Measurements from ENCODE around the gene DKKL1.

DKKL1 gene

DNA sequence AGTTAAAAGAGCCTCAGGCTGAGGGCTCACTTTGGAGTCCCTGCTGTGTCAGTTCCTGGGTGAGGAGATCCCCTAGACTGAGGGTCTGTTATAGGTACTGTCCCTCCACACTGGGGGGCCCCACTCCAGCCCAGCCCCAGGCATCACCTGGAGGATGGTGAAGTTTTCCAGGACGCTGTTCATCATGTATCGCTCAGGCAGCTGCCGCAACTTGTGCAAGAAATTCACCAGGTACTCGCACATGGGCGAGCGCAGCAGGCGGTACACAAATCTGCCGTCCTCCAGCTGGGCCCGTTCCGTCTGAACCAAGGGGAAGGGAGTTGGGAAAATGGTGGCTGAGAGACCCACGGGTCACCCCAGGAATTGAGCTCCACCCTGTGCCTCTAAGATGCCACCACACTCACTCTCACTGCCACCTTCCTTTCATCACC lies 21.4 kb upstream of the DKKL1 start:
- no peak overlapping the region for H3K4me3 ChIP-seq (ENCODE audit: control insufficient read depth, low read depth, low read length)
- no peak for DNase-seq (ENCODE audit: low read depth)
- TF ChIP-seq, protein P1, sequence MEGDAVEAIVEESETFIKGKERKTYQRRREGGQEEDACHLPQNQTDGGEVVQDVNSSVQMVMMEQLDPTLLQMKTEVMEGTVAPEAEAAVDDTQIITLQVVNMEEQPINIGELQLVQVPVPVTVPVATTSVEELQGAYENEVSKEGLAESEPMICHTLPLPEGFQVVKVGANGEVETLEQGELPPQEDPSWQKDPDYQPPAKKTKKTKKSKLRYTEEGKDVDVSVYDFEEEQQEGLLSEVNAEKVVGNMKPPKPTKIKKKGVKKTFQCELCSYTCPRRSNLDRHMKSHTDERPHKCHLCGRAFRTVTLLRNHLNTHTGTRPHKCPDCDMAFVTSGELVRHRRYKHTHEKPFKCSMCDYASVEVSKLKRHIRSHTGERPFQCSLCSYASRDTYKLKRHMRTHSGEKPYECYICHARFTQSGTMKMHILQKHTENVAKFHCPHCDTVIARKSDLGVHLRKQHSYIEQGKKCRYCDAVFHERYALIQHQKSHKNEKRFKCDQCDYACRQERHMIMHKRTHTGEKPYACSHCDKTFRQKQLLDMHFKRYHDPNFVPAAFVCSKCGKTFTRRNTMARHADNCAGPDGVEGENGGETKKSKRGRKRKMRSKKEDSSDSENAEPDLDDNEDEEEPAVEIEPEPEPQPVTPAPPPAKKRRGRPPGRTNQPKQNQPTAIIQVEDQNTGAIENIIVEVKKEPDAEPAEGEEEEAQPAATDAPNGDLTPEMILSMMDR (IDR thresholded peaks at IDR 0.05; ENCODE audit: control insufficient read depth, insufficient read depth, low read depth, low read length, missing control alignments), result no peak

DNA sequence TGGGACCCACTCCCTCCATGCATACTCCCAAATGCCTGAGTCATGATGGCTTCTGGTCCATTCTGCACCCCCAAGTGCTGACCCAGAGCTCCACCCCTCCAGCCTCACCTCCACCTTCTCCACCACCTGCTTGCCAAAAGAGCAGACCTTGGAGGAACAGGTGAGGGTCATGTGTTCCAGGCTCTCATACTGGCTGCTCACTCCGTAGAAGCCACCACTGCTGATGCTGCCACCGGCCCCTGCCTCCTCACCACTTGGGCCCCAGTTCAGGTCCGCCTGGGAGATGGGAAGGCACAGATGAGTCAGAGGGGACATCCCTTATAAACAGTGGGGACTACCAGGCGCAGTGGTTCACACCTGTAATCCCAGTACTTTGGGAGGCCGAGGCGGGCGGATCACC lies 20.6 kb upstream of the DKKL1 start:
- TF ChIP-seq, protein P1 (IDR thresholded peaks at IDR 0.05; ENCODE audit: control insufficient read depth, insufficient read depth, low read depth, low read length, missing control alignments), result no peak
- no peak for DNase-seq (ENCODE audit: low read depth)
- no peak overlapping the region for H3K4me3 ChIP-seq (ENCODE audit: control insufficient read depth, low read depth, low read length)

DNA sequence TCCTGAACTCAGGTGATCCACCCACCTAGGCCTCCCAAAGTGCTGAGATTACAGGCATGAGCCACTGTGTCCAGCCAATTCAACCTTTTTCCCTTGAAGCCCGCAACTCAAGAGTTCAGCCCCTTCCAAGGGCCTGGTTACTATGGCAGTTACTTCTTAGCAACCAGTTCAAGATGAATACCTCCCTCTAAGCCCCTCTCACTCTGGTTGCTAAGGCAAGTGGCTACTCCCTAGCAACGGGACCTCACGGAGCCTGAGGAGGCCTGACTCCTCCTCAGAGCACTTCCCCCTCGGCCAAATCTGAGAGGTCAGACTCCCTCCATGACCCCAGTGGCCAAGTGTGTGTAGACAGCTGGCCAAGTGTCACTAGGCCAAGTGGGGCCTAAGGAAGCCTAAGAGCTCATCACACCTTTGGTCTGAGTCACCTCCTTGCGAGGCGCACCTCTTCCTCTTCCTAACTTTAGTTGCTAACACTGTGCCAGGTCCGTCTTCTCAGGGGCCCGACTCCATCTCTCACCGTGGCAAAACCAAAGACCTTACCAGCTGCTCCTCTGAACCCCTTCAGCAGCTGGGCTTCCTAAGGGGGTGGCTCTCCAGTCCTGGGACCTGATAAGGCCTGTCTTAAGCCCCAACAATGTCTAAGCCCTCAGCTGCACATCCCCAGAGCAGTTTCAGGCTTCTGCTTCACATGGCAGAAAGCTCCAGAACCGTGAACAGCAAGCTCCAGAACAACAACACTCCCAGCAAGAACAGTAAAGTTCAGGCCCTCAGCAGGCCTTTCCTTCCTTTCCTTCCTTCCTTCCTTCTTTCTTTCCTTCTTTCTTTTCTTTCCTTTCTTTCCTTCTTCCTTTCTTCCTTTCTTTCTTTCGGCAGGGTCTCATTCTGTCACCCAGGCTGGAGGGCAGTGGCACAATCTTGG lies 18.9 kb upstream of the DKKL1 start:
- TF ChIP-seq, protein P1 (IDR thresholded peaks at IDR 0.05; ENCODE audit: control insufficient read depth, insufficient read depth, low read depth, low read length, missing control alignments), result no peak
- no peak overlapping the region for H3K4me3 ChIP-seq (ENCODE audit: control insufficient read depth, low read depth, low read length)
- DNase-seq (ENCODE audit: low read depth), result no peak

DNA sequence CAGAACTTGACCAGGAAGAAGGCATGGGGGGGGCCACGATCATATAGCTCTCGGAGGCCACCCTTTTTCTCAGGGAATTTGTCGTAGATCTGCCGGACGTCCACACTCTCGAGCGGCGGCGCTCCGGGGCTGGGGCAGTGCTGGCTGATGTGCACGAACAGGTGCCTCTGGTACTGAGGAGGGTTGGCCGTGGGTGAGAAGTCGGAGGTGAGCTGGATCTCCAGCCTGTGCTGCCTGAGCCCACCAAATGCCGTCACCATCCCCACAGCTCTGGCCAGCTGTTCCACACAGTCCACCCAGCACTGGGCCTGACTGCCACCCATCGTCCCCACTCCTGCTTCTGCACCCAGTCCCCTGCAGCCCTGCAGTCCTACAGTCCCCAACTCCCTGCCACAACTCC lies 16.5 kb upstream of the DKKL1 start:
- DNase-seq (ENCODE audit: low read depth), result no peak
- H3K4me3 ChIP-seq (ENCODE audit: control insufficient read depth, low read depth, low read length), result no peak overlapping the region
- TF ChIP-seq, protein P1 (IDR thresholded peaks at IDR 0.05; ENCODE audit: control insufficient read depth, insufficient read depth, low read depth, low read length, missing control alignments), result no peak

DNA sequence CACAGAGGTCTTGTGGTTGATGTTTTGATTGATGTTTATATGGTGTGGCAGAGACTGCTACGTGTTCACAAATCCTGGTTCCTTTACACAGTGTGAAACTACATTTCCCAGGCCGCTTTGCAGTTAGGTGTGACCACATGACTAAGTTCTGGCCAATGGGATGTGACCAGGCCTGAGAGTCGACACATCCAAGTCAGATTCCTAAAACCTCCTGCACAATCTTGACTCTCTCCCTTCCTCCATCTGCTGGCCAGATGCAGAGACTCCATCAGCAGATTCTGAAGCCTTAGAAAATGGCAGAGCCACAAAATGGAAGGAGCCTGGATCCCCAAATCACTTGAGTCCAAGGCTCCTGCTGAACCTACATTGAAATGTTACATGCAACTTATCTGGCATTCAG lies 15.8 kb upstream of the DKKL1 start:
- peak; percentile 47 for DNase-seq (ENCODE audit: low read depth)
- no peak overlapping the region for H3K4me3 ChIP-seq (ENCODE audit: control insufficient read depth, low read depth, low read length)
- TF ChIP-seq, protein P1 (IDR thresholded peaks at IDR 0.05; ENCODE audit: control insufficient read depth, insufficient read depth, low read depth, low read length, missing control alignments), result peak; percentile 35

DNA sequence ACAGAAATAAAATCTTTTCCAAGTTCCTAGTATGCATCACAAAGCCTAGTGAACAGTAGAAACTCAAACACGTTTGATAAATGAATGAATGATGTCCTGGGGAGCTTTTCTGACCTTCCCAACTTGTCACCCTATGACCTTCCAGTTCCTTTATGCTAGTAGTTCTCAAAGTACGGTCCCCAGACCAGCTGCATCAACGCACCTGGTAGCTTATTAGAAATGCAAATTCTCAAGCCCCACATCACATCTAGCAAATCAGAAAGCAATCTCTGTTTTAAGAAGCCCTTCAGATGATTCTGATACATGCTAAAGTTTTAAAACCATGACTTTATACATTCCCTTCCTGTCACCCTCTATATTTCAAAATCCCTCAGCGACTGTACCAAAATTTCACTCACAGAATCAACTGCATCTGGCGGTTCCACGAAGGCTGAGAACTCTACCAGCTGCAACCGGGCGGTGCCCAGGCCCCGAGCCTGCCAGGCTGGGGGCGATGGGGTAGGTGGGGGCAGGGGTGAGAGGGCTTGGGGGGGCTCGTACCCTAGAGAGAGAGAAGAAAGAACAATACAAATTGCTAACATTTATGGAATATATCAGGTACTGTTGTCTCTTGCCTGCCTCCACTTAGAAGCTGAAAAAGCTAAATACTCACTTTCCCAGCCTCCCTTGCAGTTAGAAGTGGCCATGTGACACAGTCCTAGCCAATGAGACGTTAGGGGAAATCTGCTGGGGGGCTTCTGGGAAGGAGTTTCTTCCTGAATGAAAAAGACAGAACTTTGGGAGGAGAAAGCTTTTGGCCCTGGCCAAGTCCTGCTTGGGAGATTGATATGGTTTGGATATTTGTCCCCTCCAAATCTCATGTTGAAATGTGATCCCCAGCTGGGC lies 15.1 kb upstream of the DKKL1 start:
- no peak overlapping the region for H3K4me3 ChIP-seq (ENCODE audit: control insufficient read depth, low read depth, low read length)
- TF ChIP-seq, protein P1 (IDR thresholded peaks at IDR 0.05; ENCODE audit: control insufficient read depth, insufficient read depth, low read depth, low read length, missing control alignments), result no peak

More for the DNA sequence above, 15.1 kb upstream of the DKKL1 start:
- no peak for DNase-seq (ENCODE audit: low read depth)
